Small intestine (tissue), 16 donors: Measurements from ENCODE around the gene NMB. TPM values are rescaled to one million over a fixed set of nuclear protein-coding genes. Genes with fewer than 3 reads are reported as not detected.

Experiments used
- DNase-seq, 2 donors: peaks; one replicate each; pipeline versions ENCODE4 v3.0.0 to v3.0.0-alpha.2; 2013
- FAIRE-seq: peaks from 2 replicates; lab custom pipeline; 2012; peaks lifted over from hg19 to GRCh38; lab: Jason Lieb, UNC
- H3K27ac ChIP-seq, 3 donors: one replicate each; pipeline ENCODE4 v1.5.1; 2013; ENCODE audit warnings: low read length in 2 of 3, mild to moderate bottlenecking in 2 of 3, control low read depth in 1 of 3, inconsistent platforms in 1 of 3, low read depth in 1 of 3, moderate library complexity in 1 of 3
- H3K27me3 ChIP-seq, 3 donors: one replicate each; pipeline ENCODE4 v1.6.1; 2013; ENCODE audit warnings: low read length in 3 of 3, inconsistent platforms in 1 of 3; ENCODE audit not compliant: control insufficient read depth in 3 of 3, insufficient read depth in 3 of 3
- H3K36me3 ChIP-seq, 3 donors: one replicate each; pipeline ENCODE4 v1.6.1; 2013; ENCODE audit warnings: low read length in 3 of 3, inconsistent platforms in 1 of 3, low read depth in 1 of 3, mild to moderate bottlenecking in 1 of 3, moderate library complexity in 1 of 3; ENCODE audit not compliant: control insufficient read depth in 3 of 3, insufficient read depth in 2 of 3
- H3K4me1 ChIP-seq, 3 donors: one replicate each; pipeline ENCODE4 v1.6.1; 2013; ENCODE audit warnings: low read length in 2 of 3, inconsistent platforms in 1 of 3, low read depth in 1 of 3, mild to moderate bottlenecking in 1 of 3, moderate library complexity in 1 of 3; ENCODE audit not compliant: control insufficient read depth in 3 of 3, insufficient read depth in 2 of 3
- H3K4me3 ChIP-seq, 3 donors: one replicate each; pipeline ENCODE4 v1.5.1; 2013; ENCODE audit warnings: low read length in 3 of 3, control low read depth in 1 of 3, inconsistent platforms in 1 of 3, low read depth in 1 of 3, mild to moderate bottlenecking in 1 of 3, moderate library complexity in 1 of 3
- H3K9me3 ChIP-seq, 2 donors: one replicate each; pipeline ENCODE4 v1.6.1; 2013; ENCODE audit warnings: low read depth in 1 of 2, low read length in 1 of 2; ENCODE audit not compliant: control insufficient read depth in 2 of 2, insufficient read depth in 1 of 2
- WGBS, 3 donors: extraction: QIAGEN DNeasy Blood & Tissue Kit; methylation state at CpG; one replicate each; pipeline ENCODE4 v1.1.7; 2013; 5-methylcytosine and 5-hydroxymethylcytosine counted together
- long read RNA-seq, 10 donors: transcript quantifications; one replicate each; lab custom pipeline, GENCODE V29; 2026
- polyA plus RNA-seq, 4 donors: library from polyadenylated mRNA; stranded (reverse) in 3 of 4; unstranded in 1 of 4; fragments of 200-250 nt in 3 of 4; fragments of 120-200 nt in 1 of 4; gene quantifications; one replicate each; pipeline versions ENCODE4 v1.2.1 to v1.2.3, GENCODE V29; 2013
- donor health status: healthy with polysubstance abuse.
- donor health status: control.
- donor health status: control.
- donor health status: Bipolar disorder and iron deficiency.
- donor health status: healthy.

NMB gene
- polyA plus RNA-seq, result 1 to 10 TPM; 1.8 to 7.7 (median 2.4) TPM
- long read RNA-seq, donor 1, result 0 reads
- long read RNA-seq, donor 2, partial matches to known transcripts, result 0 of 1 reads
- long read RNA-seq, donor 2, other reads (novel, unspliced or antisense), result 0 of 1 reads
- long read RNA-seq, donor 3, result 0 reads
- long read RNA-seq, donor 4, result 0 reads
- long read RNA-seq, donor 5, result 0 reads
- long read RNA-seq, donor 6, partial matches to known transcripts, result 0 of 1 reads
- long read RNA-seq, donor 6, other reads (novel, unspliced or antisense), result 0 of 1 reads
- long read RNA-seq, donor 7, partial matches to known transcripts, result 0 of 4 reads
- long read RNA-seq, donor 7, other reads (novel, unspliced or antisense), result 0 of 4 reads
- long read RNA-seq, donor 8, result 0 reads
- long read RNA-seq, donor 9, partial matches to known transcripts, result 0 of 1 reads
- long read RNA-seq, donor 9, other reads (novel, unspliced or antisense), result 0 of 1 reads
- long read RNA-seq, donor 10, transcript NMB-201 (3 exons, 1,007 nt), result major isoform, 7 of 7 reads
- long read RNA-seq, donor 10, partial matches to known transcripts, result 0 of 7 reads
- long read RNA-seq, donor 10, other reads (novel, unspliced or antisense), result 0 of 7 reads

GRCh38 chr15:84658080-84658787 lies at the start of gene NMB:
TSS of gene NMB (minus strand) at chr15:84658199. CDS start at chr15:84658152, 47 bp downstream.
- Histone ChIP-seq H3K27me3 (no peaks in the 10 kb centered on the region), H3K36me3 (peaks cover 0 to 4% (median 0%) of the 10 kb centered on the region in 3 donors), H3K9me3 (no peaks in the 10 kb centered on the region), H3K4me3 (peak within 1 kb of the TSS; percentile 27 to 64 (median 38)), H3K4me1 (peaks cover 0 to 16% (median 3%) of the 10 kb centered on the region in 3 donors), H3K27ac (peak within 1 kb of the TSS; percentile 52 to 80 (median 56))
- FAIRE-seq (no peak), DNase-seq (peak; percentile 75 to 92)
- 0% methylated on average over 50 to 61 of the region's 61 CpGs for WGBS, 3 donors

- 87 to 96% (median 90%) methylated on average over 5 of the region's 5 CpGs for WGBS, 3 donors
- Histone ChIP-seq H3K4me3 (no peak overlapping the region), H3K4me1 (peaks cover 0 to 4% (median 0%) of the 10 kb centered on the region in 3 donors), H3K9me3 (no peaks in the 10 kb centered on the region), H3K36me3 (peaks cover 0 to 8% (median 0%) of the 10 kb centered on the region in 3 donors), H3K27ac (no peak overlapping the region), H3K27me3 (no peaks in the 10 kb centered on the region)
- no peak for DNase-seq
- FAIRE-seq, result no peak
Observed at GRCh38 chr15:84703808-84704207, 45.8 kb upstream of the NMB start.

GRCh38 chr15:84702961-84703482 lies 45.0 kb upstream of the NMB start:
- Histone ChIP-seq H3K4me3 (no peak overlapping the region), H3K36me3 (peaks cover 0 to 6% (median 0%) of the 10 kb centered on the region in 3 donors), H3K27ac (peak overlapping the region in 1 of 3 donors; percentile 4), H3K4me1 (peaks cover 0 to 4% (median 0%) of the 10 kb centered on the region in 3 donors), H3K27me3 (no peaks in the 10 kb centered on the region), H3K9me3 (no peaks in the 10 kb centered on the region)
- WGBS, 3 donors, result 52 to 87% (median 73%) methylated on average over 4 of the region's 4 CpGs
- no peak for FAIRE-seq
- peak in 1 of 2 donors; percentile 22 for DNase-seq

GRCh38 chr15:84699538-84700191 lies 41.7 kb upstream of the NMB start:
- DNase-seq, result no peak
- WGBS, 3 donors, result 84 to 94% (median 93%) methylated on average over 8 of the region's 8 CpGs
- peaks cover 0 to 4% (median 1%) of the 10 kb centered on the region in 3 donors for H3K4me1 ChIP-seq
- no peaks in the 10 kb centered on the region for H3K9me3 ChIP-seq
- H3K27ac ChIP-seq, result no peak overlapping the region
- no peak overlapping the region for H3K4me3 ChIP-seq
- H3K36me3 ChIP-seq, result peaks cover 0 to 4% (median 0%) of the 10 kb centered on the region in 3 donors
- H3K27me3 ChIP-seq, result no peaks in the 10 kb centered on the region
- no peak for FAIRE-seq

DNA sequence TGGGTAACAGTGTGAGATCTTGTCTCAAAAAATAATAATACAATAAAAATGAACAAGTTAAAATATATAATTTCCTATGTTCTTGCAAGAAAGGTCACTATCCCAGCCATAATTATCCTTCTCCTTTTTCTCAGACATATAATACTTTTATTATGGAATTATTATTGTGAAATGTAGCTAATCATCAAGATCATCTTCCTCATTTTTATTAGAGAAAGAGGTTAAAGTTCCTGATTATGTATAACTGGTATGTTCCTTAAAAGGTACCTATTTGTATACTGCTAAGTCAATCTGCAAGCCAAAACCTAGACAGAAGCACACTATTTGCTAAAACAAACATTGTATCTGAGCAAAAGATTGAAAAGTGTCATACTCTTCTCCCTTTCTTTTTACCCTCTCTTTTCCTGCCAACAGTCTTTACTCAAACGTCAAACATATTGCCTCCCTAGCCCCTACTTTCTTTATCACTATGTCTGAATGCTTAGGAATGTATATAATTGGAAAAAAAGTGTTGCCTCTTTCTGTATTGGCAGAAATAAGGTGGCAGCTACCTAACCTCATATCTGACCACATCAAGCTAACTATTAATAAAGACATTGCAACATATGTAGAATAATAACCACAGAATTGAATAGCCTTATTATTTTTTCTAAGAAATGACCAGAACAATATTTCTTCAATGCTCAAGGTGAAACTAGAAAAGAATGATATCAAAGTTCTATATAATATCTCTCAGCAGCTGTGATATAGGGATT lies 39.4 kb upstream of the NMB start:
- peaks cover 0 to 2% (median 0%) of the 10 kb centered on the region in 3 donors for H3K36me3 ChIP-seq
- FAIRE-seq, result no peak
- WGBS, 3 donors, result 4 to 26% (median 26%) methylated on average over 1 of the region's 1 CpG
- no peaks in the 10 kb centered on the region for H3K27me3 ChIP-seq
- H3K4me1 ChIP-seq, result peaks cover 0 to 1% (median 0%) of the 10 kb centered on the region in 3 donors
- H3K9me3 ChIP-seq, result no peaks in the 10 kb centered on the region
- no peak for DNase-seq
- no peak overlapping the region for H3K27ac ChIP-seq
- H3K4me3 ChIP-seq, result no peak overlapping the region

DNA sequence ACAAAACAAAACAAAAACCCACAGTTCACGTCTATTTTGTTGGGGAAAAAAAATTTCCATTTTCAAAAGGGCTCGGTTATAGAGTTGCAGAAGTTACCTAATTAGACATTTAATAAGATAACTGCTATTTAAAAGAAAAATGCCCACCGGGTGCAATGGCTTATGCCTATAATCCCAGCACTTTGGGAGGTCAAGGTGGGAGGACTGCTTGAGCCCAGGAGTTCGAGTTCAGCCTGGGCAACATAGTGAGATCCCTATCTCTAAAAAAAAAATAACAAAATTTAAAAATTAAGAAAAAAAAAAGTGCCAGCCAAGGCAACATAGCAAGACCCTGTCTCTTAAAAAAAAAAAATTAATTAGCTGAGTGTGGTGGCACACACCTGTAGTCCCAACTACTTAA lies 38.8 kb upstream of the NMB start:
- H3K36me3 ChIP-seq, result peaks cover 0 to 2% (median 0%) of the 10 kb centered on the region in 3 donors
- no peak for DNase-seq
- H3K27ac ChIP-seq, result no peak overlapping the region
- 76 to 85% (median 82%) methylated on average over 4 of the region's 4 CpGs for WGBS, 3 donors
- no peak overlapping the region for H3K4me3 ChIP-seq
- FAIRE-seq, result no peak
- no peaks in the 10 kb centered on the region for H3K9me3 ChIP-seq
- H3K27me3 ChIP-seq, result no peaks in the 10 kb centered on the region
- peaks cover 0 to 1% (median 0%) of the 10 kb centered on the region in 3 donors for H3K4me1 ChIP-seq

GRCh38 chr15:84690342-84690741 lies 32.3 kb upstream of the NMB start:
- DNase-seq, result no peak
- no peaks in the 10 kb centered on the region for H3K27me3 ChIP-seq
- no peak for FAIRE-seq
- H3K4me1 ChIP-seq, result no peaks in the 10 kb centered on the region
- H3K4me3 ChIP-seq, result no peak overlapping the region
- H3K36me3 ChIP-seq, result peaks cover 4 to 35% (median 4%) of the 10 kb centered on the region in 3 donors
- 95 to 96% (median 96%) methylated on average over 8 of the region's 8 CpGs for WGBS, 3 donors
- H3K27ac ChIP-seq, result no peak overlapping the region
- no peaks in the 10 kb centered on the region for H3K9me3 ChIP-seq
